ENCODE measurements around the gene NHSL2. TPM values are rescaled to one million over a fixed set of nuclear protein-coding genes. Genes with fewer than 3 reads are reported as not detected.

NHSL2 gene
- polyA plus RNA-seq, 3 donors: 16.6 to 39.8 (median 22.8) TPM

GRCh38 chrX:72080150-72080549 lies 169.5 kb downstream of the NHSL2 start:
- intact Hi-C loops (cut with micrococcal nuclease): no loop called here
- no peaks in the 10 kb centered on the region for H4K20me1 ChIP-seq (ENCODE audit: insufficient read depth, low read length)
- peak overlapping the region; percentile 67 to 77 for H3K27ac ChIP-seq (ENCODE audit: low read depth in 1 of 2, low read length in 2 of 2)
- peaks cover 0 to 5% (median 0%) of the 10 kb centered on the region in 7 donors for H3K9me3 Mint-ChIP-seq
- peaks cover 0 to 25% (median 0%) of the 10 kb centered on the region in 3 donors for H3K27me3 Mint-ChIP-seq (ENCODE audit: low read depth in 3 of 3)
- H3K27me3 ChIP-seq (ENCODE audit: control insufficient read depth in 2 of 2, insufficient read depth in 2 of 2, low read length in 2 of 2): no peaks in the 10 kb centered on the region
- H3K27ac Mint-ChIP-seq: peak overlapping the region; percentile 88 to 95 (median 92)
- no peaks in the 10 kb centered on the region for H3K9me3 ChIP-seq (replicated peaks in 1 of 2; ENCODE audit: control insufficient read depth in 1 of 2, insufficient read depth in 1 of 2, low read length in 2 of 2)
- TF ChIP-seq, protein P1, sequence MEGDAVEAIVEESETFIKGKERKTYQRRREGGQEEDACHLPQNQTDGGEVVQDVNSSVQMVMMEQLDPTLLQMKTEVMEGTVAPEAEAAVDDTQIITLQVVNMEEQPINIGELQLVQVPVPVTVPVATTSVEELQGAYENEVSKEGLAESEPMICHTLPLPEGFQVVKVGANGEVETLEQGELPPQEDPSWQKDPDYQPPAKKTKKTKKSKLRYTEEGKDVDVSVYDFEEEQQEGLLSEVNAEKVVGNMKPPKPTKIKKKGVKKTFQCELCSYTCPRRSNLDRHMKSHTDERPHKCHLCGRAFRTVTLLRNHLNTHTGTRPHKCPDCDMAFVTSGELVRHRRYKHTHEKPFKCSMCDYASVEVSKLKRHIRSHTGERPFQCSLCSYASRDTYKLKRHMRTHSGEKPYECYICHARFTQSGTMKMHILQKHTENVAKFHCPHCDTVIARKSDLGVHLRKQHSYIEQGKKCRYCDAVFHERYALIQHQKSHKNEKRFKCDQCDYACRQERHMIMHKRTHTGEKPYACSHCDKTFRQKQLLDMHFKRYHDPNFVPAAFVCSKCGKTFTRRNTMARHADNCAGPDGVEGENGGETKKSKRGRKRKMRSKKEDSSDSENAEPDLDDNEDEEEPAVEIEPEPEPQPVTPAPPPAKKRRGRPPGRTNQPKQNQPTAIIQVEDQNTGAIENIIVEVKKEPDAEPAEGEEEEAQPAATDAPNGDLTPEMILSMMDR (IDR thresholded peaks at IDR 0.05): no peak
- peaks cover 59% of the 10 kb centered on the region for H3K4me1 Mint-ChIP-seq
- no peaks in the 10 kb centered on the region for H3K79me2 ChIP-seq (ENCODE audit: insufficient read depth, low read length)
- H3K9ac ChIP-seq (ENCODE audit: insufficient read depth, low read length, poor library complexity, severe bottlenecking): no peak overlapping the region
- DNase-seq: peak; percentile 50 to 56 (median 53)
- WGBS (ENCODE audit: insufficient coverage): no CpG with 5 or more reads among the region's 7 CpGs
- H3K4me3 ChIP-seq (replicated peaks in 1 of 3; ENCODE audit: low read depth in 2 of 3, low read length in 3 of 3): peak overlapping the region in 1 of 3 experiments; percentile 34
- H2AFZ ChIP-seq (ENCODE audit: insufficient read depth, low read depth, low read length, poor library complexity, severe bottlenecking): peak overlapping the region; percentile 49
- H3K36me3 Mint-ChIP-seq: peaks cover 0 to 6% of the 10 kb centered on the region in 2 donors
- H3K36me3 ChIP-seq (replicated peaks in 1 of 2; ENCODE audit: control insufficient read depth in 1 of 2, insufficient read depth in 2 of 2, low read length in 2 of 2): no peaks in the 10 kb centered on the region
- H3K4me3 Mint-ChIP-seq: peak overlapping the region; percentile 54 to 83
- peaks cover 46 to 48% of the 10 kb centered on the region in 2 donors for H3K4me1 ChIP-seq (ENCODE audit: control insufficient read depth in 1 of 2, insufficient read depth in 2 of 2, low read length in 2 of 2)
- peak overlapping the region; percentile 55 for H3K4me2 ChIP-seq (replicated peaks; ENCODE audit: extremely low read depth, low read length, poor library complexity, severe bottlenecking)

DNA sequence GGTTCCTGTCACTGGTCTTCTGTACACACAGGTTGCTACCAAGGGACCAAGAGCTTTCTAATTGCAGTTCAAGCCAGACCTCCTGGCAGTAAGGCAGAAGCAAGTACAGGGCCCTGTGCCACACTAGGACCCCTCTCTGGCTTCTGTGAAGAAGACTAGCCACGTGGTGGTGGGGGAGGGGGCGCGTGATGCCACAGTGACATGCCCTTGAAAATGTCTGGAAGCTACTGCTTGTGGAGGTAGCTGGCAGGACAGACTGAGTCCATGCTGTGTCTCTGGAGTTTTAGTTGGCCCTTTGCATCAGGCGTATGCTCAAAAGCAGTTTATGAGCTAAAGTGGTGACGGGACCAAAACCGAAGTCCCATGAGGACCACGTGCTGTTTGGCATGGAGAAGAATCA lies 170.2 kb downstream of the NHSL2 start:
- Histone ChIP-seq H3K36me3 (replicated peaks in 1 of 2; ENCODE audit: control insufficient read depth in 1 of 2, insufficient read depth in 2 of 2, low read length in 2 of 2) (no peaks in the 10 kb centered on the region), H3K4me1 (ENCODE audit: control insufficient read depth in 1 of 2, insufficient read depth in 2 of 2, low read length in 2 of 2) (peaks cover 46 to 48% of the 10 kb centered on the region in 2 donors), H3K27ac (ENCODE audit: low read depth in 1 of 2, low read length in 2 of 2) (no peak overlapping the region), H3K27me3 (ENCODE audit: control insufficient read depth in 2 of 2, insufficient read depth in 2 of 2, low read length in 2 of 2) (no peaks in the 10 kb centered on the region), H4K20me1 (ENCODE audit: insufficient read depth, low read length) (no peaks in the 10 kb centered on the region), H3K79me2 (ENCODE audit: insufficient read depth, low read length) (no peaks in the 10 kb centered on the region), H3K4me2 (replicated peaks; ENCODE audit: extremely low read depth, low read length, poor library complexity, severe bottlenecking) (peak overlapping the region; percentile 55), H3K9ac (ENCODE audit: insufficient read depth, low read length, poor library complexity, severe bottlenecking) (no peak overlapping the region), H3K4me3 (replicated peaks in 1 of 3; ENCODE audit: low read depth in 2 of 3, low read length in 3 of 3) (peak overlapping the region in 1 of 3 experiments; percentile 34), H2AFZ (ENCODE audit: insufficient read depth, low read depth, low read length, poor library complexity, severe bottlenecking) (no peak overlapping the region), H3K9me3 (replicated peaks in 1 of 2; ENCODE audit: control insufficient read depth in 1 of 2, insufficient read depth in 1 of 2, low read length in 2 of 2) (no peaks in the 10 kb centered on the region)
- Mint-ChIP-seq H3K4me1 (peaks cover 59% of the 10 kb centered on the region), H3K27ac (peak overlapping the region in 6 of 7 donors; percentile 26 to 95 (median 51)), H3K36me3 (peaks cover 0 to 6% of the 10 kb centered on the region in 2 donors), H3K4me3 (peak overlapping the region; percentile 54 to 83), H3K27me3 (ENCODE audit: low read depth in 3 of 3) (peaks cover 0 to 26% (median 0%) of the 10 kb centered on the region in 3 donors), H3K9me3 (peaks cover 0 to 5% (median 0%) of the 10 kb centered on the region in 7 donors)
- no peak for DNase-seq
- intact Hi-C loops (cut with micrococcal nuclease): no loop called here
- 93% methylated on average over 4 of the region's 7 CpGs for WGBS (ENCODE audit: insufficient coverage)
- TF ChIP-seq, protein P1 (IDR thresholded peaks at IDR 0.05): no peak
